G401.6 (cell line): ENCODE data around the gene EXOC6.
A peak's percentile ranks its signal among the peaks of the same experiment; 100 is the strongest.

Experiments used
- FAIRE-seq: peaks from 2 replicates; lab custom pipeline; 2012; peaks lifted over from hg19 to GRCh38; lab: Jason Lieb, UNC

The EXOC6 gene

DNA sequence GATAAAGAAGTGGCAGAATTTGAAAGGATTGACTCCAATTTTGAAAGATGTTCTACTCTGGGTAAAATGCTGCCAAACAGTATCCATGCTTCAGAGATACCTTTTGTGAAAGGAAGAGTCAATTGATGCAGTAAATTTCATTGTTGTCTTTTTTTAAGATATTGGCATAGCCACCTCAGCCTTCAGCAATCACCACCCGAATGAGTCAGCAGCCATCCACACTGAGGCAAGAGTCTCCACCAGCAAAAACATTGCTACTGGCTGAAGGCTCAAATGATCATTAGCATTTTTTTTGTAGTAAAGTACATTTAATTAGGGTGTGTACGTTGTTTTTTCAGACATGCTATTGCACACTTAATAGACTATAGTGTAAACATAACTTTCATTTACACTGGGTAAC is 180.6 kb downstream of the EXOC6 start:
- FAIRE-seq, result no peak

DNA sequence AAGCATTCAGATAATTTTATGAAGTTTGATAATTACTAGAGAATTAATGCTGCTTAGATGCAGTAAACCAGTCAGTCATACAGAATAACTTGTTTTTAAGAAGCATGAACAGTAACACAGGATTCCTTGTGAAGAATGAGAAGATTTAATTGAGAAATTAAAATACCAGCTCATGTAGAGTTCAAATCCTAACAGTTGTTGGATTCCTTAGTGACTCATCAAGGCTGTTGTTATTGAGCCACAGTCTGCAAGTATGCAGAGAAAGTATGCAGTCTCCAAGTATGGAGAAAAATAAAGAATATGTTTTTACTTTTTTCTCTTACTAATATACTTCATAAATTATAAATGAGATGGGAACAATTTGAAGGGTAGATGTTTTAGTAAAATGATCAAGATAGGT is 182.1 kb downstream of the EXOC6 start:
- peak; percentile 40 for FAIRE-seq

- no peak for FAIRE-seq
These were observed 183.9 kb downstream of the EXOC6 start for GRCh38 chr10:93032105-93032808.

GRCh38 chr10:93032809-93033137 is 184.5 kb downstream of the EXOC6 start:
- FAIRE-seq, result no peak

DNA sequence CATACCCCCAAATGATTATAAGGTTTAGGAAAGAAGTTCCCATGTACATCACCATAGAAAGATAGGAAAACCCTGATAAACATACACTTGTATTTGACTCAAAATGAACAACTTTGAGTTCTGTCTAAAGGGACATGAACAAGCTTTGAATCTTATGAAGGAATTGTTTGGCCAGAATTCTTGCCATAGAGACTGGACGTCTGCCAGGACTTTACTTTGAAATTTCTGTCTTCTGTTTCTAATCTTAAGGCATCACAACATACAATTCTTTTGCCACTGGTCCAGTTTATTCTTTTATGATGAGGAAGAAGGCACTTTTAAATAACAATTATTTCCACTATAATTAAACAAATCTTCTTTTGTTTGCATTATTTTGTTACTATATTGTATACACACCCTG is 186.1 kb downstream of the EXOC6 start:
- FAIRE-seq, result no peak

- no peak for FAIRE-seq
These were observed 190.8 kb downstream of the EXOC6 start for GRCh38 chr10:93039110-93039509.

DNA sequence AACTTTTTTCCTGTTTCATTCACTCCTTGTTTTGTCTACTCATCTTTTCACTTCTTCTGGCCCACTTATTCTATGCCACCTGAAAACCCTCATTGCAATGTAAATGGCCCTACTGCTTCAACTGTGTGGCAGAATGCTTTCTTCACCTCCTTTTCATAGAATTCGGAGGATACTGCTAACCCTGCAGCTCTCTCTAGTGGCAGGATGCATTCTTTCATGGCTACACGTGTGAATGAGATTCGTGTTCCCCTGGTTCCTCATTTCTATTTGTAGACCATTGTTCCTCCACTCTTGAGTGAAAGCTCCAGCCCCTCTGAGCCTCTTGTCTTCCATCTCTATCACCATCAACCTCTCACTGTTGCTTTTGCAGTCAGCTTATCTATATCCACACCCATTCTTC is 191.4 kb downstream of the EXOC6 start:
- FAIRE-seq, result no peak

GRCh38 chr10:93054486-93054885 is 206.2 kb downstream of the EXOC6 start:
- FAIRE-seq, result no peak

DNA sequence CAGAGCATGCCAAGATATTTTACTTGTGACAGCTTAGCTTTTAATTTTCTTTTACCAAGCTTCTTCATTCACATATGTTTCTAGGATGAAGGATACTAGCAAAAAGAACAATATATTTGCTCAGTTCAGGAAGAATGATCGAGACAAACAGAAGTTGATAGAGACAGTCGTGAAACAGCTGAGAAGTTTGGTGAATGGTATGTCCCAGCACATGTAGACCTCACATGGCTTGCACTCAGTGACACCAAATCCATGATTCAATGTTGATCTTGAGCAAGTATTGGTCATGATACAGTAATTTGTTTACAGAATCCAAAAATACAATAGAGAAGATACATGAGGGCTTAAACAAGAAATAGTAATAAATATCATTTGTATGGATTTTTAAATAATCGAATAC is 209.8 kb downstream of the EXOC6 start:
- FAIRE-seq, result no peak

DNA sequence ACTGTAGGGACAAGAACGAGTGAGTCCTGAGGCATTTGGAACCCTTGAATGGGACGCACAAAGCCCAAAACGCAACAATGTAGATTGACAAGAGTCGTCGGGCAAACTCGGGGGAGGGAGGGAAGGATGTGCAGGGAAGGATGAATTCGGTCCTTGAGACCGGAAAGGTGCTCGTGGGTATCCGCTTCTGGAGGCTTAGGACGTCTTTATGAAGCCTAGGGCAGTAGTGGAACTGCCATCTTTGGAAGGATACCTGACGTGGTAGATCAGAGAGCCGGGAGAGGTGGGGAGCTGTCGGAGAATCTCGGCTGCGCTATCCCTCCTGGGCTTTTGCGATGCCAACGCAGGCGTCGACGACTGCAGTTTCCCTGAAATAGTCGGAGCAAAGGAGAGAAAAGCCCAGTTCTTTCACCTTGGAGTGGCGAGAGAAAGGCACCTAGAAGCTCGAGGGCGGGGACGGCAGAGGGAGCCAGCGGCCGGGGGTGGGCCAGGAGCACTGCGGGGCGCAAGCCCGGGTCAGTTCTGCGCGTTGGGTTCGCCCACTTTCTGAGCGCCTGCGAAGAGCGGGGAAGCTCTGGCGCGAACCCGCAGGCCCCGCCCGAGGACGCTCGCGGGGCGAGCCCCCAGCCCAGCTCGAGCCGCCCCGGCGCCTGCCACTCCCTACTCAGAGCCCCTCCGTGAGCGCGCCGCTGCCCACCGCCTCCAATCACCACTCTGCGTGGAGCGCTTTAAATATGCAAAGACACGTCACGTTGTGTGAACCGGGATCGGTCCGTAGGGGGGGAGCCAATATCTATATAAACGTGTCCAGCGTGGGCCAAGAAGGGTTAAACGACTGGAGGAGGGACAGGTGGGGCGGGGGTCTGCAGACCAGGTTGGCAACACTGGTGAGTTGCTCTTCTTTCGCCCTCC is 211.9 kb downstream of the EXOC6 start, which contains the start of gene CYP26C1:
TSS of gene CYP26C1 (plus strand) at position 824 of the 912 bp plus-strand sequence. CDS start 466 bp downstream, outside the sequence.
- no peak for FAIRE-seq

- no peak for FAIRE-seq
These were observed 212.7 kb downstream of the EXOC6 start for GRCh38 chr10:93060887-93061593.

DNA sequence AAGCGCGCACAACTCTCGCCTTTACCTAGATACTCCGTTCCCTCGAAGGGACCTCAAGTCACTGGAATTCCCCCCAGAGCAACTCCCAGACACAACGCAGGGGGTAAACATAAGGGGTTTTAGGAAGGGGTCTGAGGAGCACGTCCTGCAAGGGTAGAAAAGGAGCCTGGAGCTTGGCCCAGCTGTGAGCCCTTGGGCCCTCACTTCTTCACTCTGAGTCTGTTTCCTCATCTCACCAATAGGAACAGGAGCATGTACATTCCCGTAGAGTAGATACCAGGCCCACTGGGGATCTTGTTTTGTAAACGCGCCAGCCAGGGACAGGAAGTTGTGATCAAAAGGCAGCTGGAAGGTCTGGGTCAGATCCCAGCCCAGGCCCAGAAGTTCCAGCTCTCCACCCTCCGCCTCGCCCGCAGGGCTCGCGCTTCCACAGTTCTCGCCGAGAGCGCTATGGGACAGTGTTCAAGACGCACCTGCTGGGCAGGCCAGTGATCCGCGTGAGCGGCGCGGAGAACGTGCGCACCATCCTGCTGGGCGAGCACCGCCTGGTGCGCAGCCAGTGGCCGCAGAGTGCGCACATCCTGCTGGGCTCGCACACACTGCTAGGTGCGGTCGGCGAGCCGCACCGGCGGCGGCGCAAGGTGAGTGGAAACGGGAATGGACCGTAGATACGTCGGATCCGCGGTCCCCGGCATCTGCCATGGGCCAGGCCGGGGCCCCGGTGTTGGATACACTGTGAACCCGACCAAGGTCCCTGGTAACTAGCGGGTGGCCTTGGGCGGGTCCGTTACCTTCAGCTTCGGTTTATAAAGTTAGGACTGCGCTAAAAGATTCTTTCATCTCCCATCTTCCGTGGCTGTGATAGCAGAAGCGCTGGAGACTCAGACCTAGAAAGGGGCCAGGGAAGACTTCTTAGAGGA is 213.5 kb downstream of the EXOC6 start:
- FAIRE-seq, result no peak

GRCh38 chr10:93062514-93063143 is 214.3 kb downstream of the EXOC6 start:
- no peak for FAIRE-seq

DNA sequence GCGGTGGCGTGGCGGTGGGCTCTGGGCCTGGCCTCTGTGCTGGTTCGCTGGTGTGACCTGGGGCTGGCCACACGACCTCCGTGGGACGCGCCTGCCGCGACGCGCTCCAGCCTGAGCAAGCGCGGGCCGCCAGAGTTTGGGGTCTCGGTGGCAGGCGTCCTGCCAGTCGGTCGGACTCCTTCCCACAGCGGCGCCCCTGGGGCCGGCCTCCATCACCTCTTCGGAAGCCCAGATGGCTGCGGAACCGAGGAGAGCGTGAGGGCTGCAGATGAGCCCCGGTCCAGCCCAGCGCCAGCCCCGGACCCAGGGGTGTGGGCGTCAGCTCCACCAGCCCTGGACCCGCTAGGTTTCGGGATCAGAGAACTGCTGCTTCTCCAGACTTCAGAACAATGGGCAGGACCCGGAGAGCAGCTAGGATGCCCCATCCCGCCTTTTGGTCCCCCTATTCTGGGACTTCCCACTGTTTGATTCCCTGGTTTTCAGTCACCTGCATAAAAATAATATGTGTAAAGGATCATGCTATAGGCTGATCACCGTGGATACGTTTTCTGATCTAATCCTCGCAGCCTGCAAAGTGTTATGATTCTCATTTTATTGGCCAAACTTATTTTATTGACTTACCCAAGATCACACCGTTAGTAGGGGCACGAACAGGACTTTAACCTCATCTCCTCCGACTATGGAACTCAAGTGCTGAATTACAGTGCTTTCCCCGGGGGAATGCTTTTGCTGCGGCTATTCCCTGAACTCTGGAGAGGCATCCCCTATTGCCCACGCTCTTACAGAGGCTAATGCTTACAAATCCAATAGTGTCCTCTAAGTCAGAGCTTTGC is 215.0 kb downstream of the EXOC6 start:
- FAIRE-seq, result no peak

GRCh38 chr10:93063977-93064660 is 215.8 kb downstream of the EXOC6 start:
- FAIRE-seq, result no peak

DNA sequence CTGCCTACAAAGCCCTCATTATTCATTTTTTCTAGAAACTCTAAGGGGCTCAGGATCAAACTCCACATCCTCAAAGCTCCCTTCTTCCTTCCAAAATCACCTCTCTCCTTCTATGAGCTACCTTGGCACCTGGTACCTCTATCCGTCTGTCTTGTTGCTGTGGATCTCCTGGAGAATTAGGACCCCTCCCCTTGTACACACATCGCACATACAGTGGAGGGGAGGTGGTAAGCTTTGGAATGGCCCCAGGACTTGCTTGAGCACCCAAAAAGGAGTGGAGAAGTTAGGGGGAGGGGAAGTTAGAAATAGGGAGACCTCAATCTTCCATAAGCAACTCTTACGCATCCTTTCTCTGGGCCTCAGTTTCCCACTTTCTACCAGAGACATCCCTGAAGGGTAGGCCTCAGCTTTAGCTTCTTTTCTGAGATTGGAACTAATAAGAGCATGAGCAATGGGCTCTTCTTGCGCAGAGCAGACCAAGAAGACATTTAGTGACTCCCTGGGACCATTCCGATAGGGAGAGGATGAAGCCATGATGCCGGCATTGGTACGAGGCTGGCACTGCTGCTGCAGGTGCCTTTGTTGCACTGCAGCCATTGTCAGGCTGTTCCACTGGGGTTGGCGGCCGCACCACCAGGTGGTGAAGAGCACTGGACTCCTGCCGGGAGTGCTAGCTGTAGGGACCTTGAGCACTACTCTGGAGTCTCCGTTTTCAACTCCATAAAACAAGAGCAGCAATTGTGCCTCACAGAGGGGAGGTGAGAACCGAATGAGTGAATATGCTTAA is 216.7 kb downstream of the EXOC6 start:
- no peak for FAIRE-seq

DNA sequence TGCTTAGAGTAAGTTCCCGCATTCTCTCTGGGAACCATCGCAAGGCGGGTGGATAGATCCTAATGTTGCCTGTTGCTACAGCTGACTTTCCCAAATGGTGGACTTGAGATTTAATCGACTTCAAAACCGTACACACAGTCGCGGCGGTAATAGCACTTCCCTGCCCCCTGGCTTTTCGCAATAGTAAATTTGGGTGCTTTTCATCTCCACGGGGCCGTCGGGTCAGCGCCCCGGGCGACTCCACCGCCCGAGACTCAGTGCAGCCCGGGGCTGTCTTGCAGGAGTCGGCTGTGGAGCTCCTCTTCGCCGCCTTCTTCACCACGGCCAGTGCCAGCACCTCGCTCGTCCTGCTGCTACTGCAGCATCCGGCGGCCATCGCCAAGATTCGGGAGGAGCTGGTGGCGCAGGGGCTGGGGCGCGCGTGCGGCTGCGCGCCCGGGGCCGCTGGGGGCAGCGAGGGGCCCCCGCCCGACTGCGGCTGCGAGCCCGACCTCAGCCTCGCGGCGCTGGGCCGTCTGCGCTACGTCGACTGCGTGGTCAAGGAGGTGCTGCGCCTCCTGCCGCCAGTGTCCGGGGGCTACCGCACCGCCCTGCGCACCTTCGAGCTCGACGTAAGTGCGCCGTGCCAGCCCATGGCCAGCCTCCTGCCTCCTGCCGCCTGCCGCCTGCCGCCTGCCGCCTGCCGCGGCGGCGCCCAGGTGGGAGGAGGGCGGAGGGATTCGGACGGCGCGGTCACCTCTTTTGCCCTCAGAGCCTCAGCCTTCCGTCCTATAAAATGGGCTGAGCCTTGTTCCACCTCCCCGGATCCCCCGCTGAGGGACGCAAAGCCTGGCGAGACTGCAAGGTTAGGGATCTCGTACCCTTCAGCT is 217.6 kb downstream of the EXOC6 start:
- no peak for FAIRE-seq

DNA sequence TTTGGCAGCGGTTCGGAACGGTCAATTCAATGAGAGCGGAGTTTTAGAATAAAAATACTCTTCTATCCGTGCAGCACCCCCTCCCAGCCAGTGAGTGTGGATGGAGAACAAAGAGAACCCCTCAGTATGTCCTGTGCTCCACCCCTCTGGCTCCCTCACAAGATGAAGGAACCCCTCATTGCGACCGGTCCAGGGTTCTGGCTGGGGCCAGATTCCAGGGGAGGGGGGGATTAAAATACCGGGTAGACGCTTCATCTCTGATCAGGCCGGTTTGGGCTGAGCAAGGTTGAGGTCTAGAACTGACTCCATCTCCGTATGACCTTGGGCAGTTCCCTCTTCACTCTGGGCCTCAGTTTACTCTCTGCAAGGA is 218.2 kb downstream of the EXOC6 start:
- FAIRE-seq, result no peak
